ENCODE results near the gene UACA. TPM values are rescaled to one million over a fixed set of nuclear protein-coding genes. Genes with fewer than 3 reads are reported as not detected.

Gene UACA
- total and polyA plus RNA-seq, 9 of the 15 experiments (the other 6 are each of a cell fraction or from before 2014, with no cell fraction given), result 0.06 to 0.33 (median 0.15) TPM; not detected in 5

- no peak for DNase-seq (ENCODE audit: extremely low read depth in 1 of 4, low spot score in 3 of 4)
- no peak overlapping the region for H3K9ac ChIP-seq (ENCODE audit: insufficient read depth in 1 of 2, low read depth in 2 of 2, low read length in 2 of 2)
- no peak for FAIRE-seq
- H2AFZ ChIP-seq (ENCODE audit: low read depth, low read length), result no peak overlapping the region
- H3K36me3 ChIP-seq (ENCODE audit: control insufficient read depth, insufficient read depth, low read length), result no peaks in the 10 kb centered on the region
- POLR2A ChIA-PET, result interaction anchor here (1.6 kb wide), 1 partner anchor 10 kb away, joined by 4 read pairs; no protein-coding TSS in a partner anchor
- TF ChIP-seq POLR3A (IDR thresholded peaks at IDR 0.05; ENCODE audit: borderline replicate concordance, extremely low read depth, insufficient read depth, insufficient read length) (no peak), DACH1 (IDR thresholded peaks at IDR 0.05; ENCODE audit: partially characterized antibody) (no peak), BDP1 (IDR thresholded peaks at IDR 0.05; ENCODE audit: insufficient read depth, insufficient read length) (no peak), ZNF175 (CRISPR knock-in tag; IDR thresholded peaks at IDR 0.05; ENCODE audit: low read depth) (no peak), RBM25 (IDR thresholded peaks at IDR 0.05; ENCODE audit: low read depth, low read length, severe bottlenecking) (no peak), DNMT1 (IDR thresholded peaks at IDR 0.05) (no peak)
- no peaks in the 10 kb centered on the region for H3K9me1 ChIP-seq (ENCODE audit: control insufficient read depth, insufficient read depth, low read length)
- in situ Hi-C loops (cut with MboI), result no loop called here
- no peak for ATAC-seq
- intact Hi-C loops (cut with micrococcal nuclease), result no loop called here
- no peaks in the 10 kb centered on the region for H3K79me2 ChIP-seq (ENCODE audit: control insufficient read depth, insufficient read depth, low read length)
- H3K4me2 ChIP-seq (ENCODE audit: insufficient read depth, low read length), result no peak overlapping the region
- H4K20me1 ChIP-seq (replicated peaks; ENCODE audit: control insufficient read depth, insufficient read depth, low read length), result no peaks in the 10 kb centered on the region
- under 1% methylated on average over 7 of the region's 7 CpGs for WGBS (ENCODE audit: insufficient coverage, low coverage, missing lambda C conversion rate)
- BruUV-seq (replicated peaks), result no TSS peak
- no peaks in the 10 kb centered on the region for H3K4me1 ChIP-seq (replicated peaks in 1 of 2; ENCODE audit: control insufficient read depth in 2 of 2, insufficient read depth in 2 of 2, low read length in 2 of 2)
- CTCF ChIA-PET (ENCODE audit: low intra/inter-chr PET ratio), result no interaction called here
- H3K4me3 ChIP-seq, result no peak overlapping the region
- no peaks in the 10 kb centered on the region; a peak in 1 of 5 replicates for H3K27me3 ChIP-seq (ENCODE audit: control insufficient read depth in 2 of 2, insufficient read depth in 2 of 2, low read length in 2 of 2)
- no peak overlapping the region for H3K27ac ChIP-seq (ENCODE audit: extremely low read depth, low read depth, low read length)
- no peaks in the 10 kb centered on the region for H3K9me3 ChIP-seq (replicated peaks; ENCODE audit: control insufficient read depth, insufficient read depth, low read depth, low read length)
Observed at GRCh38 chr15:70703096-70703878, 60.1 kb downstream of the UACA start.

Measured in K562 (cell line).